Loucy (cell line): Measurements from ENCODE around the gene BCO1.

Experiments
- H2AFZ ChIP-seq: fragments of 200-600 bp; sonication (generic); 2 replicates; pipeline ENCODE4 v1.6.0; 2016; ENCODE audit warnings: antibody characterized with exemption, mild to moderate bottlenecking, low read length, moderate library complexity
- H3F3A ChIP-seq: fragments of 200-600 bp; 2 replicates; pipeline ENCODE4 v1.6.0; 2016; ENCODE audit warnings: antibody characterized with exemption, low read depth, mild to moderate bottlenecking
- H3K27me3 ChIP-seq: fragments of 200-600 bp; sonication (generic); 2 replicates; pipeline ENCODE4 v1.6.1; 2014; ENCODE audit warnings: low read length, mild to moderate bottlenecking; ENCODE audit not compliant: insufficient read depth, poor library complexity, severe bottlenecking
- H3K36me3 ChIP-seq: fragments of 200-600 bp; sonication (generic); 2 replicates; pipeline ENCODE4 v1.6.1; 2016; ENCODE audit warnings: low read length; ENCODE audit not compliant: insufficient read depth
- H3K4me1 ChIP-seq: fragments of 200-600 bp; sonication (generic); 2 replicates; pipeline ENCODE4 v1.5.1; 2014; ENCODE audit warnings: low read length, mild to moderate bottlenecking; ENCODE audit not compliant: insufficient read depth, poor library complexity, severe bottlenecking
- H3K4me2 ChIP-seq: fragments of 200-600 bp; sonication (generic); 2 replicates; pipeline ENCODE4 v1.6.0; 2014; ENCODE audit warnings: antibody characterized with exemption, low read length, low read depth, mild to moderate bottlenecking; ENCODE audit not compliant: poor library complexity, severe bottlenecking
- H3K4me3 ChIP-seq: fragments of 200-600 bp; sonication (generic); 2 replicates; pipeline ENCODE4 v1.5.1; 2014; ENCODE audit warnings: low read length, mild to moderate bottlenecking, mixed read lengths; ENCODE audit not compliant: poor library complexity, severe bottlenecking
- H3K79me2 ChIP-seq: fragments of 200-600 bp; sonication (generic); 2 replicates; pipeline ENCODE4 v1.6.1; 2014; ENCODE audit warnings: low read length; ENCODE audit not compliant: insufficient read depth
- H3K9ac ChIP-seq: fragments of 200-600 bp; sonication (generic); 2 replicates; pipeline ENCODE4 v1.6.0; 2014; ENCODE audit warnings: mild to moderate bottlenecking, low read depth, low read length, moderate library complexity; ENCODE audit not compliant: poor library complexity, severe bottlenecking
- H3K9me2 ChIP-seq: fragments of 200-600 bp; sonication (generic); replicated peaks from 2 replicates; pipeline ENCODE4 v1.6.1; 2016; ENCODE audit warnings: low read depth, low read length, mixed read lengths
- H3K9me3 ChIP-seq: fragments of 200-600 bp; sonication (generic); 2 replicates; pipeline ENCODE4 v1.6.1; 2014; ENCODE audit warnings: mild to moderate bottlenecking, antibody characterized with exemption, low read length, low read depth; ENCODE audit not compliant: insufficient read depth
- H4K20me1 ChIP-seq: fragments of 200-600 bp; sonication (generic); 2 replicates; pipeline ENCODE4 v1.6.0; 2014; ENCODE audit warnings: antibody characterized with exemption, low read length, mild to moderate bottlenecking; ENCODE audit not compliant: insufficient read depth, poor library complexity, severe bottlenecking
- CTCF ChIP-seq: fragments of 200-600 bp; sonication (generic); conservative IDR thresholded peaks from 2 replicates; pipeline ENCODE4 v1.5.1; 2014; ENCODE audit warnings: mild to moderate bottlenecking, antibody characterized with exemption, low read length
- EZH2phosphoT487 ChIP-seq: fragments of 200-600 bp; IDR thresholded peaks from 2 replicates; pipeline ENCODE4 v1.6.1; 2018; ENCODE audit warnings: antibody characterized with exemption, mild to moderate bottlenecking, moderate library complexity, borderline replicate concordance

BCO1 gene

GRCh38 chr16:81204798-81205680 lies 33.5 kb upstream of the BCO1 start:
- no peaks in the 10 kb centered on the region for H3K4me1 ChIP-seq
- H3K9me3 ChIP-seq: no peaks in the 10 kb centered on the region
- H4K20me1 ChIP-seq: no peaks in the 10 kb centered on the region
- H3F3A ChIP-seq: no peaks in the 10 kb centered on the region
- no peak overlapping the region for H3K4me3 ChIP-seq
- H3K4me2 ChIP-seq: no peak overlapping the region
- TF ChIP-seq CTCF (peak; percentile 76), EZH2phosphoT487 (no peak)
- no peaks in the 10 kb centered on the region for H3K36me3 ChIP-seq
- no peaks in the 10 kb centered on the region for H3K27me3 ChIP-seq
- H2AFZ ChIP-seq: no peak overlapping the region
- no peak overlapping the region for H3K9ac ChIP-seq
- no peaks in the 10 kb centered on the region for H3K9me2 ChIP-seq
- no peaks in the 10 kb centered on the region for H3K79me2 ChIP-seq

GRCh38 chr16:81207076-81207475 lies 31.4 kb upstream of the BCO1 start:
- Histone ChIP-seq H3K4me1 (no peaks in the 10 kb centered on the region), H3K4me2 (no peak overlapping the region), H3K9me3 (no peaks in the 10 kb centered on the region), H3K9ac (no peak overlapping the region), H3K27me3 (no peaks in the 10 kb centered on the region), H2AFZ (no peak overlapping the region), H3K4me3 (no peak overlapping the region), H3K36me3 (no peaks in the 10 kb centered on the region), H3F3A (no peaks in the 10 kb centered on the region), H3K9me2 (no peaks in the 10 kb centered on the region), H4K20me1 (no peaks in the 10 kb centered on the region), H3K79me2 (no peaks in the 10 kb centered on the region)
- no peak for TF ChIP-seq CTCF
- TF ChIP-seq EZH2phosphoT487: no peak

- TF ChIP-seq CTCF (no peak), EZH2phosphoT487 (no peak)
- Histone ChIP-seq H3K4me2 (no peak overlapping the region), H3F3A (no peaks in the 10 kb centered on the region), H3K9ac (no peak overlapping the region), H3K9me2 (no peaks in the 10 kb centered on the region), H2AFZ (no peak overlapping the region), H3K36me3 (no peaks in the 10 kb centered on the region), H3K4me3 (no peak overlapping the region), H3K4me1 (no peaks in the 10 kb centered on the region), H4K20me1 (no peaks in the 10 kb centered on the region), H3K79me2 (no peaks in the 10 kb centered on the region), H3K27me3 (no peaks in the 10 kb centered on the region), H3K9me3 (no peaks in the 10 kb centered on the region)
These were observed 27.7 kb upstream of the BCO1 start for GRCh38 chr16:81210807-81211206.
